C4-2B (cell line): ENCODE results near the gene ZNF830.
"Not testable (repeated sequence)": the region's sequence is repeated elsewhere in the genome, so short reads cannot be mapped to it uniquely, and the experiment has no call there.

ENCODE experiments used
- H3K27ac ChIP-seq: fragments of 450-650 bp; 2 replicates; pipeline ENCODE4 v1.5.1; 2017
- CTCF ChIP-seq: fragments of 450-650 bp; conservative IDR thresholded peaks from 2 replicates; pipeline ENCODE4 v1.5.1; 2017; ENCODE audit warnings: mild to moderate bottlenecking
- ZFX ChIP-seq: fragments of 450-650 bp; IDR thresholded peaks from 2 replicates; pipeline ENCODE4 v1.6.1; 2017

ZNF830 gene

GRCh38 chr17:34961093-34961911 is at the start of gene ZNF830, which contains the start of gene CCT6B:
TSS of gene ZNF830 (plus strand) at chr17:34961540. CDS start at chr17:34961567, 27 bp downstream.
TSS of gene CCT6B (minus strand) at chr17:34961460. CDS start at chr17:34961393, 67 bp downstream.
- no peak for TF ChIP-seq CTCF
- peak; percentile 86 for TF ChIP-seq ZFX
- peak within 1 kb of the TSS; percentile 90 for H3K27ac ChIP-seq

DNA sequence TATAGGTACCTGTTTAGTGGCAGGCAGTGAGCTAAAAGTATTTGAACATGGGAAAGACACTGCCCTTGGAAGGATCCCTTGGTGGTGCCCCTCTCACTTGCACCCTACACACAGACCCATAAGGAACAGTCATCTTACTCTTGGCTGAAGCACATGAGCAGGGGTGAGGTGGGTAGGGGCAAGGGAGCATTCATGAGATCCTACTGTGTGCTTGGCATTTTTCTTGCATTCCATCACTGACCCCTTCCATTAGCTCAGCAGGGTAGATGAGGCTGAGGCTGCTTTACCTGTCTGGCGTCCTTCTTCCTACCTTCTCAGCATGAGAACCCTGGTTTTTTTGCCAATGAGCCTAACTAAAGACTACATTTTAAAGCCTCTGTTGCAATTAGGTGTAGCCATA is 48.3 kb upstream of the ZNF830 start:
- TF ChIP-seq CTCF (no peak), ZFX (no peak)
- H3K27ac ChIP-seq: no peak overlapping the region

DNA sequence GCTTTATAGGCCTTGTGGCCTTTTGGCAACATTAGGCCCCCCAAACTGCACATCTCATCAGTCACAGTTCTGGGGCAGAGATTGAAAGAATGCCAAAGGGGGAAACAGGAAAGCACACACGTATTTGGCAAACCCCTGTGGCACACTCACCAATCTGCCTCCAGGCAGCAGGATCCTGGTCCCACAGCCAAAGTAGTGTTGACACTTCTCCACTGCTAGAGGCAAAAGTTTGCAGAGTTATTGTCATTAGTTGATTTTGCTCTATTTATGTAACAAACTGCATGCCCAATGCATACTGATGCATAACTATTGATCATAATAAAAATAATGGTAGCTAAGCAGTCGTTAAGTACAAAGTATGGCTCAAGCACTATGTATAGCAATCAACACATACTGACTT is 45.2 kb upstream of the ZNF830 start:
- TF ChIP-seq CTCF (no peak), ZFX (no peak)
- H3K27ac ChIP-seq: peak overlapping the region; percentile 67; the same call in 1 of the 2 replicates

- TF ChIP-seq ZFX (no peak), CTCF (no peak)
- H3K27ac ChIP-seq: peak overlapping the region; percentile 67; the same call in 1 of the 2 replicates
Measured at GRCh38 chr17:34917381-34917780, 44.0 kb upstream of the ZNF830 start.

GRCh38 chr17:34920676-34921075 is 40.7 kb upstream of the ZNF830 start:
- no peak overlapping the region for H3K27ac ChIP-seq
- no peak for TF ChIP-seq ZFX
- TF ChIP-seq CTCF: no peak

DNA sequence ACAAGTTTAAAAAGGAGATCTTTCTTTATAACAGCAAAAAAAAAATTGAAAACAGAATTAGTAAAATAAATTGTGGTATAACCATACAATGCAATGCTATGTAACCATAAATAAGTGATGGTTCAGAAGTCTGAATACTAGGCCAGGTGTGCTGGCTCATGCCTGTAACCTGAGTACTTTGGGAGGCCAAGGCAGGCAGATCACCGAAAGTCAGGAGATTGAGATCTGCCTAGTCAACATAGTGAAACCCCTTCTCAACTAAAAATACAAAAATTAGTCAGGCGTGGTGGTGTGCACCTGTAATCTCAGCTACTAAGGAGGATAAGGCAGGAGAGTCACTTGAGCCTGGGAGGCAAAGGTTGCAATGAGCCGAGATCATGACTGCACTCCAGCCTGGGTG is 34.7 kb upstream of the ZNF830 start:
- no peak overlapping the region for H3K27ac ChIP-seq
- no peak for TF ChIP-seq ZFX
- TF ChIP-seq CTCF: no peak

DNA sequence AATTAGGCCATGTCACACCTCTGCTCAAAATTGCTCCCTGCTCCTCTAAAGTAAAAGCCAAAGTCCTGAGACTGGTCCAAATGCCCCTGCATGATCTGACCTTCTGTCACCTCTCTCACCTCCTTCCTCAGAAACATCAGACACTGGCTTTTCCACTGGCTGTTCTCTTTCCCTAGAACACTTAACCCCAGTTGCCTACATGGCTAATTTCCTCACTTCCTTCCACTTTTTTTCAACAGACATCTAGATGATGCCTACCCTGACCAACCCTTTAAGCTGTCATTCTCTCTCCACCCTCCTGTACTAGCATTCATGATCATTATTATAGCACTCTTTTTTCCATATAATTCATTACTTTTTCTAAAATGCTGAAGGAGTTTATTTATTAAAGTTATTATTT is 31.1 kb upstream of the ZNF830 start:
- TF ChIP-seq CTCF (no peak), ZFX (no peak)
- H3K27ac ChIP-seq: no peak overlapping the region

DNA sequence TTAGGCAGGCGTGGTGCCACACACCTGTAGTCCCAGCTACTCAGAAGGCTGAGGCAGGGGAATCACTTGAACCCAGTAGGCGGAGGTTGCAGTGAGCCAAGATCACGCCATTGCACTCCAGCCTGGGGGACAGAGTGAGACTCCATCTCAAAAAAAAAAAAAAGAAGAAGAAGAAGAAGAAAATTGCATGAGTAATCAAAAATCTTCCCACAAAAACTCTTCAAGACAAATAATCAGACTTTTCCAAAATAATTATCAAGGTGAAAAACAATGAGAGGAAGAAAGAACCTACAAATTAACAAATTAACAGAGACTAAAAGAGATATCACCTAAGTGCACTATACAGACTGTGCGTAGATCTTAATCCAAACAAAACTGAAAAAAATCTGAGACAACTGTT is 10.6 kb upstream of the ZNF830 start:
- H3K27ac ChIP-seq: not testable (repeated sequence)
